Transverse colon (tissue), 4 donors: ENCODE measurements around the gene CDK11A. TPM values are rescaled to one million over a fixed set of nuclear protein-coding genes. Genes with fewer than 3 reads are reported as not detected.
"Not testable (repeated sequence)": the region's sequence is repeated elsewhere in the genome, so short reads cannot be mapped to it uniquely, and the experiment has no call there.

ENCODE experiments used
- DNase-seq: peaks from one replicate; pipeline ENCODE4 v3.0.0-alpha.2; 2019
- H3K27ac ChIP-seq, 4 donors: fragments of 200-600 bp; sonication (generic); 2 replicates each; pipeline ENCODE4 v1.5.1; 2016 to 2018; ENCODE audit warnings: inconsistent platforms in 4 of 4
- H3K27me3 ChIP-seq: fragments of 200-600 bp; sonication (generic); 2 replicates; pipeline ENCODE4 v1.5.1; 2017; ENCODE audit warnings: inconsistent platforms
- H3K36me3 ChIP-seq, 4 donors: fragments of 200-600 bp; sonication (generic); 2 replicates each; pipeline ENCODE4 v1.5.1; 2017 to 2019; ENCODE audit warnings: inconsistent platforms in 4 of 4
- H3K4me1 ChIP-seq, 4 donors: fragments of 200-600 bp; sonication (generic); 2 replicates each; pipeline ENCODE4 v1.5.1; 2017 to 2020; ENCODE audit warnings: inconsistent platforms in 4 of 4
- H3K4me3 ChIP-seq, 4 donors: fragments of 200-600 bp; sonication (generic); 1 replicate in 1 of 4; 2 replicates in 3 of 4; pipeline versions ENCODE4 v1.5.1 to v1.6.1; 2017 to 2019; ENCODE audit warnings: inconsistent platforms in 4 of 4
- H3K9me3 ChIP-seq, 2 donors: fragments of 200-600 bp; sonication (generic); 2 replicates each; pipeline ENCODE4 v1.5.1; 2017 to 2019; ENCODE audit warnings: inconsistent platforms in 2 of 2
- EP300 ChIP-seq: sonication (generic); formaldehyde crosslinking; IDR thresholded peaks from one replicate; pipeline ENCODE4 v1.6.1; 2017; ENCODE audit warnings: antibody characterized with exemption, low read depth
- POLR2A ChIP-seq: fragments of 450-650 bp; IDR thresholded peaks from one replicate; pipeline ENCODE4 v1.6.1; 2016; ENCODE audit warnings: antibody characterized with exemption, mild to moderate bottlenecking, moderate library complexity
- POLR2AphosphoS5 ChIP-seq, 3 donors: sonication (generic); formaldehyde crosslinking; IDR thresholded peaks; one replicate each; pipeline ENCODE4 v1.6.1; 2016; ENCODE audit warnings: antibody characterized with exemption in 3 of 3
- WGBS, 2 donors: methylation state at CpG; one replicate each; pipeline ENCODE4 v1.1.5; 2018; ENCODE audit warnings: low coverage in 1 of 2; 5-methylcytosine and 5-hydroxymethylcytosine counted together
- in situ Hi-C, 4 donors: fragments of 200-750 bp; cut with MboI; loops; one replicate each; pipeline versions ENCODE4 v1.15.0 to v1.15.1; 2017; ENCODE audit warnings: low sequenced_read_pairs in 3 of 4, low pct_ligation_motif_present in 1 of 4, low pct_unique_long_range_greater_than_20kb in 1 of 4
- intact Hi-C: fragments of 100-400 bp; cut with DNase I; formaldehyde crosslinking; loops from one replicate; pipeline ENCODE4 v1.15.1; 2023; ENCODE audit warnings: low total_unique reads
- total RNA-seq, 4 donors: library from RNA; depleted of rRNA; stranded (reverse); fragments of >200 nt; gene quantifications; one replicate each; pipeline ENCODE4 v1.1.0, GENCODE V29; 2016
- TF ChIP-seq, protein P1 (sequence below), 5 experiments: fragments of 200-600 bp in 3 of 5; fragments of 450-650 bp in 2 of 5; sonication (generic) in 3 of 5; IDR thresholded peaks; 1 replicate in 2 of 5; 2 replicates in 3 of 5; pipeline ENCODE4 v1.5.1; 2016 to 2017; ENCODE audit warnings: antibody characterized with exemption in 5 of 5, inconsistent platforms in 3 of 5, mild to moderate bottlenecking in 2 of 5, moderate library complexity in 1 of 5

CDK11A gene
- total RNA-seq, 4 donors from 2014 or later = 52.9 to 250 (median 161) TPM

- no peak for TF ChIP-seq EP300
- no peak for TF ChIP-seq POLR2AphosphoS5 (IDR thresholded peaks at IDR 0.05)
- no peak for TF ChIP-seq POLR2A
- TF ChIP-seq, protein P1, sequence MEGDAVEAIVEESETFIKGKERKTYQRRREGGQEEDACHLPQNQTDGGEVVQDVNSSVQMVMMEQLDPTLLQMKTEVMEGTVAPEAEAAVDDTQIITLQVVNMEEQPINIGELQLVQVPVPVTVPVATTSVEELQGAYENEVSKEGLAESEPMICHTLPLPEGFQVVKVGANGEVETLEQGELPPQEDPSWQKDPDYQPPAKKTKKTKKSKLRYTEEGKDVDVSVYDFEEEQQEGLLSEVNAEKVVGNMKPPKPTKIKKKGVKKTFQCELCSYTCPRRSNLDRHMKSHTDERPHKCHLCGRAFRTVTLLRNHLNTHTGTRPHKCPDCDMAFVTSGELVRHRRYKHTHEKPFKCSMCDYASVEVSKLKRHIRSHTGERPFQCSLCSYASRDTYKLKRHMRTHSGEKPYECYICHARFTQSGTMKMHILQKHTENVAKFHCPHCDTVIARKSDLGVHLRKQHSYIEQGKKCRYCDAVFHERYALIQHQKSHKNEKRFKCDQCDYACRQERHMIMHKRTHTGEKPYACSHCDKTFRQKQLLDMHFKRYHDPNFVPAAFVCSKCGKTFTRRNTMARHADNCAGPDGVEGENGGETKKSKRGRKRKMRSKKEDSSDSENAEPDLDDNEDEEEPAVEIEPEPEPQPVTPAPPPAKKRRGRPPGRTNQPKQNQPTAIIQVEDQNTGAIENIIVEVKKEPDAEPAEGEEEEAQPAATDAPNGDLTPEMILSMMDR (IDR thresholded peaks at IDR 0.05) = no peak
- no peaks in the 10 kb centered on the region for H3K27me3 ChIP-seq
- 95% methylated on average over 18 of the region's 22 CpGs; no CpG with 5 or more reads in 1 of the 2 donors for WGBS, 2 donors
- in situ Hi-C loops = no loop called here
- peaks cover 0 to 4% (median 0%) of the 10 kb centered on the region in 4 donors for H3K36me3 ChIP-seq
- DNase-seq = no peak
- H3K4me3 ChIP-seq = no peak overlapping the region
- H3K9me3 ChIP-seq = no peaks in the 10 kb centered on the region
- intact Hi-C loops = no loop called here
- H3K4me1 ChIP-seq = no peaks in the 10 kb centered on the region
- H3K27ac ChIP-seq = no peak overlapping the region
Measured at GRCh38 chr1:1703796-1704195, 20.4 kb downstream of the CDK11A start.

DNA sequence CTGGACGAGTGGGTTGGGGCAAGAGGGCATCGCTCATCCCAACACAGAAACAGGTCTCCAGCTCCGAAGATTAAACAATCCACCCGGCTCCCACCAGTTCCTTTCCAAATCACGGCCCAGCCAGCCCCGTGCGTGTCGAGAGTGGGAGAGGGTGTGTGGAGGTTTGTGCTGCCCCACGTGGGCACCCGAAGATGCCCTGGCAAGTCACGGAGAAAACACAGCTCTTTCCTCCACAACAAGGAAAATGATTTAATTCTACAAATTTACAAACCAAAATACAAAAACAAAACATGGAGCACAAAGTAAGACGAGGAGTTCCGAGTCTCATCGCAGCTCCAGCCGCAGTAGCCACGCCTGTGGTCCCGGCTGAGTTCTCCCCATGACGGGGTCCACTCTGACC, 21.7 kb downstream of the CDK11A start:
- intact Hi-C loops, in situ Hi-C loops, H3K27me3 ChIP-seq, H3K4me1 ChIP-seq, DNase-seq, H3K9me3 ChIP-seq, H3K36me3 ChIP-seq, H3K27ac ChIP-seq, H3K4me3 ChIP-seq: not testable (repeated sequence)
- 87 to 92% methylated on average over 3 to 11 of the region's 18 CpGs for WGBS, 2 donors

- H3K27ac ChIP-seq, in situ Hi-C loops, intact Hi-C loops, H3K36me3 ChIP-seq, H3K4me1 ChIP-seq, H3K27me3 ChIP-seq, DNase-seq, H3K9me3 ChIP-seq, H3K4me3 ChIP-seq: not testable (repeated sequence)
- WGBS, 2 donors = no CpG with 5 or more reads among the region's 33 CpGs
Measured at GRCh38 chr1:1700557-1700956, 23.6 kb downstream of the CDK11A start.

GRCh38 chr1:1700067-1700466, 24.1 kb downstream of the CDK11A start:
- in situ Hi-C loops, H3K9me3 ChIP-seq, H3K4me3 ChIP-seq, H3K27ac ChIP-seq, H3K4me1 ChIP-seq, DNase-seq, intact Hi-C loops, H3K36me3 ChIP-seq, H3K27me3 ChIP-seq: not testable (repeated sequence)
- WGBS, 2 donors = no CpG with 5 or more reads among the region's 45 CpGs

- H3K27ac ChIP-seq, H3K4me1 ChIP-seq, H3K9me3 ChIP-seq, intact Hi-C loops, H3K36me3 ChIP-seq, DNase-seq, in situ Hi-C loops, H3K4me3 ChIP-seq, H3K27me3 ChIP-seq: not testable (repeated sequence)
- 95% methylated on average over 11 of the region's 19 CpGs; no CpG with 5 or more reads in 1 of the 2 donors for WGBS, 2 donors
Measured at GRCh38 chr1:1699061-1699460, 25.1 kb downstream of the CDK11A start.

- H3K36me3 ChIP-seq, intact Hi-C loops, H3K4me3 ChIP-seq, DNase-seq, H3K9me3 ChIP-seq, H3K4me1 ChIP-seq, H3K27me3 ChIP-seq, in situ Hi-C loops, H3K27ac ChIP-seq: not testable (repeated sequence)
- WGBS, 2 donors = 75% methylated on average over 18 of the region's 26 CpGs; no CpG with 5 or more reads in 1 of the 2 donors
Measured at GRCh38 chr1:1697358-1698183, 26.6 kb downstream of the CDK11A start.

GRCh38 chr1:1696431-1697357, 27.5 kb downstream of the CDK11A start:
- intact Hi-C loops, H3K4me1 ChIP-seq, H3K27me3 ChIP-seq, in situ Hi-C loops, H3K4me3 ChIP-seq, H3K27ac ChIP-seq, H3K9me3 ChIP-seq, DNase-seq, H3K36me3 ChIP-seq: not testable (repeated sequence)
- WGBS, 2 donors = 90 to 100% methylated on average over 3 to 15 of the region's 23 CpGs
